Activated gamma-delta T cell treated with Interleukin-2 at 50 U/mL for 16 hours (primary cell): ENCODE results near the gene LMBRD2.
"Not testable (repeated sequence)": the region's sequence is repeated elsewhere in the genome, so short reads cannot be mapped to it uniquely, and the experiment has no call there.

Experiments used
- DNase-seq: peaks from one replicate; pipeline ENCODE4 v3.0.0-alpha.2; 2020

LMBRD2 gene

GRCh38 chr5:36160617-36161016 lies 8.9 kb upstream of the LMBRD2 start:
- DNase-seq: no peak

- no peak for DNase-seq
Observed at GRCh38 chr5:36158144-36158543, 6.5 kb upstream of the LMBRD2 start.

- DNase-seq: no peak
Observed at GRCh38 chr5:36156619-36157018, 4.9 kb upstream of the LMBRD2 start.

GRCh38 chr5:36156121-36156601 lies 4.5 kb upstream of the LMBRD2 start:
- DNase-seq: no peak

GRCh38 chr5:36155291-36155690 lies 3.6 kb upstream of the LMBRD2 start:
- DNase-seq: no peak

- DNase-seq: no peak
Observed at GRCh38 chr5:36153726-36154125, 2.0 kb upstream of the LMBRD2 start.

- no peak for DNase-seq
Observed at GRCh38 chr5:36153298-36153677, 1.6 kb upstream of the LMBRD2 start.

- no peak for DNase-seq
Observed at GRCh38 chr5:36152324-36153297, 924 bp upstream of the LMBRD2 start.

- peak; percentile 23 for DNase-seq
Observed at GRCh38 chr5:36150676-36151433, 832 bp downstream of the LMBRD2 start.

- DNase-seq: no peak
Observed at GRCh38 chr5:36147681-36148080, 4.0 kb downstream of the LMBRD2 start.

- no peak for DNase-seq
Observed at GRCh38 chr5:36146390-36146789, 5.3 kb downstream of the LMBRD2 start.

GRCh38 chr5:36145311-36145710 lies 6.4 kb downstream of the LMBRD2 start:
- DNase-seq: no peak

- no peak for DNase-seq
Observed at GRCh38 chr5:36138900-36139683, 12.6 kb downstream of the LMBRD2 start.

GRCh38 chr5:36136581-36136980 lies 15.1 kb downstream of the LMBRD2 start:
- no peak for DNase-seq

GRCh38 chr5:36135988-36136387 lies 15.7 kb downstream of the LMBRD2 start:
- DNase-seq: no peak

GRCh38 chr5:36133009-36133408 lies 18.7 kb downstream of the LMBRD2 start:
- DNase-seq: not testable (repeated sequence)

- not testable (repeated sequence) for DNase-seq
Observed at GRCh38 chr5:36129666-36130065, 22.0 kb downstream of the LMBRD2 start.

- no peak for DNase-seq
Observed at GRCh38 chr5:36128795-36129194, 22.9 kb downstream of the LMBRD2 start.

GRCh38 chr5:36125868-36126267 lies 25.8 kb downstream of the LMBRD2 start:
- DNase-seq: no peak

- no peak for DNase-seq
Observed at GRCh38 chr5:36111238-36111637, 40.4 kb downstream of the LMBRD2 start.

- no peak for DNase-seq
Observed at GRCh38 chr5:36108758-36109460, 42.8 kb downstream of the LMBRD2 start.

- DNase-seq: no peak
Observed at GRCh38 chr5:36105819-36106218, 45.9 kb downstream of the LMBRD2 start.
